ENCODE data around the gene MEAK7. TPM values are rescaled to one million over a fixed set of nuclear protein-coding genes. Genes with fewer than 3 reads are reported as not detected.

Gene MEAK7
- total RNA-seq, 1 donor from 2014 or later: 32.3 TPM

- Mint-ChIP-seq H3K9me3 (ENCODE audit: low read depth) (no peaks in the 10 kb centered on the region), H3K4me1 (ENCODE audit: low read depth) (peaks cover 9% of the 10 kb centered on the region), H3K27ac (peak overlapping the region; percentile 1), H3K4me3 (ENCODE audit: low read depth) (no peak overlapping the region), H3K36me3 (ENCODE audit: insufficient read depth) (no peaks in the 10 kb centered on the region), H3K27me3 (no peaks in the 10 kb centered on the region)
- DNase-seq (ENCODE audit: low spot score, unreplicated experiment): no peak
- no peak for TF ChIP-seq CTCF (IDR thresholded peaks at IDR 0.05; ENCODE audit: unreplicated experiment)
These were observed 39.7 kb upstream of the MEAK7 start for GRCh38 chr16:84544031-84544773.

- Mint-ChIP-seq H3K4me1 (ENCODE audit: low read depth) (peaks cover 5% of the 10 kb centered on the region), H3K27me3 (no peaks in the 10 kb centered on the region), H3K27ac (no peak overlapping the region), H3K4me3 (ENCODE audit: low read depth) (no peak overlapping the region), H3K36me3 (ENCODE audit: insufficient read depth) (no peaks in the 10 kb centered on the region), H3K9me3 (ENCODE audit: low read depth) (no peaks in the 10 kb centered on the region)
- TF ChIP-seq CTCF (IDR thresholded peaks at IDR 0.05; ENCODE audit: unreplicated experiment): no peak
- no peak for DNase-seq (ENCODE audit: low spot score, unreplicated experiment)
These were observed 38.8 kb upstream of the MEAK7 start for GRCh38 chr16:84543253-84543652.

- Mint-ChIP-seq H3K36me3 (ENCODE audit: insufficient read depth) (no peaks in the 10 kb centered on the region), H3K27me3 (no peaks in the 10 kb centered on the region), H3K27ac (no peak overlapping the region), H3K4me3 (ENCODE audit: low read depth) (no peak overlapping the region), H3K4me1 (ENCODE audit: low read depth) (peaks cover 10% of the 10 kb centered on the region), H3K9me3 (ENCODE audit: low read depth) (no peaks in the 10 kb centered on the region)
- no peak for TF ChIP-seq CTCF (IDR thresholded peaks at IDR 0.05; ENCODE audit: unreplicated experiment)
- DNase-seq (ENCODE audit: low spot score, unreplicated experiment): no peak
These were observed 37.7 kb upstream of the MEAK7 start for GRCh38 chr16:84541999-84542817.

GRCh38 chr16:84540194-84540593, 35.7 kb upstream of the MEAK7 start:
- Mint-ChIP-seq H3K27ac (no peak overlapping the region), H3K27me3 (no peaks in the 10 kb centered on the region), H3K4me3 (ENCODE audit: low read depth) (no peak overlapping the region), H3K4me1 (ENCODE audit: low read depth) (peaks cover 10% of the 10 kb centered on the region), H3K9me3 (ENCODE audit: low read depth) (no peaks in the 10 kb centered on the region), H3K36me3 (ENCODE audit: insufficient read depth) (no peaks in the 10 kb centered on the region)
- DNase-seq (ENCODE audit: low spot score, unreplicated experiment): no peak
- no peak for TF ChIP-seq CTCF (IDR thresholded peaks at IDR 0.05; ENCODE audit: unreplicated experiment)

- H3K9me3 Mint-ChIP-seq (ENCODE audit: low read depth): no peaks in the 10 kb centered on the region
- no peaks in the 10 kb centered on the region for H3K36me3 Mint-ChIP-seq (ENCODE audit: insufficient read depth)
- H3K4me3 Mint-ChIP-seq (ENCODE audit: low read depth): no peak overlapping the region
- no peaks in the 10 kb centered on the region for H3K27me3 Mint-ChIP-seq
- TF ChIP-seq CTCF (IDR thresholded peaks at IDR 0.05; ENCODE audit: unreplicated experiment): no peak
- no peak for DNase-seq (ENCODE audit: low spot score, unreplicated experiment)
- H3K4me1 Mint-ChIP-seq (ENCODE audit: low read depth): peaks cover 8% of the 10 kb centered on the region
- peak overlapping the region; percentile 37 for H3K27ac Mint-ChIP-seq
These were observed 33.9 kb upstream of the MEAK7 start for GRCh38 chr16:84538222-84538840.

All from progenitor cell of endocrine pancreas (in vitro differentiated cells).